Natural killer cell (primary cell): ENCODE results near the gene TMEM245. TPM values are rescaled to one million over a fixed set of nuclear protein-coding genes. Genes with fewer than 3 reads are reported as not detected.

Experiments
- ATAC-seq, 3 donors: fragments of 150-1000 bp in 2 of 3; fragments of 200-7000 bp in 1 of 3; cut with Tn5 transposase; 1 replicate in 1 of 3; 2 replicates in 2 of 3; pipeline ENCODE4 v1.10.0; 2021; ENCODE audit warnings: mild to moderate bottlenecking in 2 of 3, moderate library complexity in 2 of 3
- DNase-seq, 2 donors: peaks; one replicate each; pipeline versions ENCODE4 v3.0.0 to v3.0.0-alpha.2; 2013 to 2021; ENCODE audit warnings: mixed read lengths in 1 of 2
- H3K27ac ChIP-seq: one replicate; pipeline ENCODE4 v1.5.1; 2013; ENCODE audit warnings: mild to moderate bottlenecking, low read length
- H3K27me3 ChIP-seq: one replicate; pipeline ENCODE4 v1.6.1; 2013; ENCODE audit warnings: low read length; ENCODE audit not compliant: control insufficient read depth, insufficient read depth
- H3K36me3 ChIP-seq: one replicate; pipeline ENCODE4 v1.6.1; 2013; ENCODE audit warnings: low read length; ENCODE audit not compliant: control insufficient read depth, insufficient read depth
- H3K4me1 ChIP-seq: one replicate; pipeline ENCODE4 v1.6.1; 2013; ENCODE audit warnings: low read length; ENCODE audit not compliant: control insufficient read depth, insufficient read depth
- H3K4me3 ChIP-seq: one replicate; pipeline ENCODE4 v1.5.1; 2013; ENCODE audit warnings: low read length
- H3K9me3 ChIP-seq: one replicate; pipeline ENCODE4 v1.6.1; 2013; ENCODE audit warnings: low read length; ENCODE audit not compliant: control insufficient read depth, insufficient read depth
- H3K27ac Mint-ChIP-seq, 2 donors: one replicate each; pipeline ENCODE4 v1.8.0; 2022; ENCODE audit warnings: mild to moderate bottlenecking in 2 of 2, mixed read lengths in 2 of 2, moderate library complexity in 1 of 2
- H3K27me3 Mint-ChIP-seq, 2 donors: one replicate each; pipeline ENCODE4 v1.8.0; 2022; ENCODE audit warnings: low read depth in 2 of 2, mixed read lengths in 2 of 2
- H3K36me3 Mint-ChIP-seq: one replicate; pipeline ENCODE4 v1.8.0; 2022; ENCODE audit warnings: mixed read lengths
- H3K4me1 Mint-ChIP-seq, 2 donors: one replicate each; pipeline ENCODE4 v1.8.0; 2022; ENCODE audit warnings: mixed read lengths in 2 of 2
- H3K4me3 Mint-ChIP-seq: one replicate; pipeline ENCODE4 v1.8.0; 2022; ENCODE audit warnings: mild to moderate bottlenecking, moderate library complexity, mixed read lengths
- H3K9me3 Mint-ChIP-seq, 2 donors: one replicate each; pipeline ENCODE4 v1.8.0; 2022; ENCODE audit warnings: mixed read lengths in 2 of 2
- WGBS: methylation state at CpG from one replicate; pipeline ENCODE4 v1.1.7; 2013; ENCODE audit warnings: missing lambda C conversion rate; ENCODE audit not compliant: insufficient coverage; 5-methylcytosine and 5-hydroxymethylcytosine counted together
- intact Hi-C: fragments of 100-400 bp; cut with micrococcal nuclease; formaldehyde crosslinking; loops from one replicate; pipeline ENCODE4 v1.14.2; 2022
- total RNA-seq, 4 donors: library from RNA; stranded (reverse); fragments of 120-200 nt in 1 of 4; gene quantifications; one replicate each; pipeline versions ENCODE4 v1.2.3 to v1.2.4, GENCODE V29; 2013 to 2022
- TF ChIP-seq, protein P1 (sequence below): fragments of 200-600 bp; IDR thresholded peaks from one replicate; pipeline ENCODE4 v1.8.0; 2022; ENCODE audit warnings: antibody characterized with exemption

The TMEM245 gene
- total RNA-seq, 3 donors from 2014 or later (not counting 1 experiment from before 2014, with no cell fraction given): 14.5 to 22.5 (median 21.8) TPM

DNA sequence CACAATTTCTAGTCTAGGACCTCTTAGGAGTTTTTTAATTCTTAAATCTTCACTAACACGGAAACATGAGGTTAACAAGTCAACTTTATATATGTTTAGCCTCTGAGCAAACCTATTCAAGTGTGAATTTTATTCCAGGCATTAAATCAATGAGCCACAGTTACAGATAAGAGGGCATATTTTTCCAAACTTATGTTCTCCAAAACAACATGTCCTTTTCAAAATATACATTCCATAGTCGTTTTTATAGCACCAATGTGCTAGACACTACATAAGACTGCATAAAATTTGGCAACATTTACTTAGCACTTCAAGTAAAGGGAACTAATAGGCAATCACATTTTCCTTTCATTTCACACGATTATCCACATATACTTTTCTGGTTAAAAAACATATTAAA lies 6.5 kb downstream of the TMEM245 start:
- Mint-ChIP-seq H3K27me3 (no peaks in the 10 kb centered on the region), H3K4me3 (no peak overlapping the region), H3K36me3 (no peaks in the 10 kb centered on the region), H3K4me1 (peaks cover 67 to 75% of the 10 kb centered on the region in 2 donors), H3K9me3 (no peaks in the 10 kb centered on the region), H3K27ac (no peak overlapping the region)
- Histone ChIP-seq H3K4me3 (no peak overlapping the region), H3K9me3 (no peaks in the 10 kb centered on the region), H3K27ac (no peak overlapping the region), H3K4me1 (peaks cover 12% of the 10 kb centered on the region), H3K27me3 (no peaks in the 10 kb centered on the region), H3K36me3 (no peaks in the 10 kb centered on the region)
- WGBS: 64% methylated on average over 2 of the region's 3 CpGs
- DNase-seq: no peak
- intact Hi-C loops: no loop called here
- no peak for ATAC-seq
- TF ChIP-seq, protein P1, sequence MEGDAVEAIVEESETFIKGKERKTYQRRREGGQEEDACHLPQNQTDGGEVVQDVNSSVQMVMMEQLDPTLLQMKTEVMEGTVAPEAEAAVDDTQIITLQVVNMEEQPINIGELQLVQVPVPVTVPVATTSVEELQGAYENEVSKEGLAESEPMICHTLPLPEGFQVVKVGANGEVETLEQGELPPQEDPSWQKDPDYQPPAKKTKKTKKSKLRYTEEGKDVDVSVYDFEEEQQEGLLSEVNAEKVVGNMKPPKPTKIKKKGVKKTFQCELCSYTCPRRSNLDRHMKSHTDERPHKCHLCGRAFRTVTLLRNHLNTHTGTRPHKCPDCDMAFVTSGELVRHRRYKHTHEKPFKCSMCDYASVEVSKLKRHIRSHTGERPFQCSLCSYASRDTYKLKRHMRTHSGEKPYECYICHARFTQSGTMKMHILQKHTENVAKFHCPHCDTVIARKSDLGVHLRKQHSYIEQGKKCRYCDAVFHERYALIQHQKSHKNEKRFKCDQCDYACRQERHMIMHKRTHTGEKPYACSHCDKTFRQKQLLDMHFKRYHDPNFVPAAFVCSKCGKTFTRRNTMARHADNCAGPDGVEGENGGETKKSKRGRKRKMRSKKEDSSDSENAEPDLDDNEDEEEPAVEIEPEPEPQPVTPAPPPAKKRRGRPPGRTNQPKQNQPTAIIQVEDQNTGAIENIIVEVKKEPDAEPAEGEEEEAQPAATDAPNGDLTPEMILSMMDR: no peak

DNA sequence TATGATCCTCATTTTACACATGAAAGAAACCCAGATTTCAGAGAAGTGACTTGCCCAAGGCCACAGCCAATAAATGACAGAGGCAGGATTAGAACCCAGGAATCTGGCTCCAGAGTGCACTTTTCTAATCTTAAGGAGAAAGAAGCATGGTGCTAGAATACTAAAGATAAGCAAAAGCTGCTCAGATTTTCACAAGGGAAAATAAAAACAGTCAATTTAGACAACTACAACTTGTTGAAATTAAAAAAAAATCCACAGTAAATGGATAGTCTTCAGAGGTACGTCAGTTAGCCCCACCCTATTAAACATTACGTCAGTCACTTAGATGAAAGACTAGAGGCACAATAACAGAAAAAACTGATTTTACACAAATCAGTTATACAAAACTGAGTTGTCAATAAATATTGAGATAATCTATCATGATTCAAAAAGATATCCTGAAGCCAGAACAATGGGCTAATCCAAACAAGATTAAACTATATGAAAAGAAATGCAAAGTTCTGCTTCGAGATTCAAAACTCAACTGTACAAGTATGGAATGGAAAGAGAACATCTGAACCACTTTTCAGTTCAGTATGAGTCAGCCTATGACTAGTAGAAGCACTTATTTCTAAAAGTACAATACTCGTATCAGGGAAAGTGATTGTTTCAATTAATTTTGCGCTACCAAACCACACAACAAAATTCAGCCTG lies 9.3 kb downstream of the TMEM245 start:
- intact Hi-C loops: no loop called here
- no peaks in the 10 kb centered on the region for H3K9me3 ChIP-seq
- H3K4me3 ChIP-seq: no peak overlapping the region
- no peaks in the 10 kb centered on the region for H3K36me3 Mint-ChIP-seq
- no peaks in the 10 kb centered on the region for H3K27me3 ChIP-seq
- H3K4me1 ChIP-seq: peaks cover 4% of the 10 kb centered on the region
- H3K4me1 Mint-ChIP-seq: peaks cover 56 to 66% of the 10 kb centered on the region in 2 donors
- peak overlapping the region; percentile 41 to 79 for H3K27ac Mint-ChIP-seq
- no peaks in the 10 kb centered on the region for H3K27me3 Mint-ChIP-seq
- 89% methylated on average over 2 of the region's 5 CpGs for WGBS
- TF ChIP-seq, protein P1: no peak
- no peaks in the 10 kb centered on the region for H3K36me3 ChIP-seq
- H3K9me3 Mint-ChIP-seq: no peaks in the 10 kb centered on the region
- H3K4me3 Mint-ChIP-seq: peak overlapping the region; percentile 32
- DNase-seq: peak in 1 of 2 donors; percentile 78
- no peak overlapping the region for H3K27ac ChIP-seq
- ATAC-seq: peak in 2 of 3 donors; percentile 24 to 41

DNA sequence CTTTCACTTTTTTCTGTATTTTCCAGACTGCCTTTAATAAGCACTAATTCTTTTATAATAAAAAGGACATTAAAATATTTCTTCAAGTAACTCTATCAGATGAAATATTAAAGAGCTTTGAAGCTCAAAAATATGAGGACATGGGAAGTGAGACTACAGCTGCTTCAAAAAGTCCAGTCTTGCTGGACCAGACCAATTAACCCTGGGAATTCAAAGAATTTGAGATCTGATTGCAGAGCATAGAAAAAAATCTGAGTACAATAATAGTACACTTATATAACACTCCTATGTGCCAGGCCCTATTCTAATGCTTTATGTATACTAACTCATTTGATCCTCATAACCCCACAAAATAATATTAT lies 9.8 kb downstream of the TMEM245 start:
- Histone ChIP-seq H3K4me3 (no peak overlapping the region), H3K36me3 (peaks cover 2% of the 10 kb centered on the region), H3K9me3 (no peaks in the 10 kb centered on the region), H3K27me3 (no peaks in the 10 kb centered on the region), H3K4me1 (peaks cover 4% of the 10 kb centered on the region), H3K27ac (no peak overlapping the region)
- TF ChIP-seq, protein P1: no peak
- intact Hi-C loops: no loop called here
- no peaks in the 10 kb centered on the region for H3K27me3 Mint-ChIP-seq
- peak overlapping the region in 1 of 2 donors; percentile 29 for H3K27ac Mint-ChIP-seq
- no peak for DNase-seq
- H3K9me3 Mint-ChIP-seq: no peaks in the 10 kb centered on the region
- ATAC-seq: no peak
- H3K36me3 Mint-ChIP-seq: no peaks in the 10 kb centered on the region
- no peak overlapping the region for H3K4me3 Mint-ChIP-seq
- H3K4me1 Mint-ChIP-seq: peaks cover 55 to 64% of the 10 kb centered on the region in 2 donors

DNA sequence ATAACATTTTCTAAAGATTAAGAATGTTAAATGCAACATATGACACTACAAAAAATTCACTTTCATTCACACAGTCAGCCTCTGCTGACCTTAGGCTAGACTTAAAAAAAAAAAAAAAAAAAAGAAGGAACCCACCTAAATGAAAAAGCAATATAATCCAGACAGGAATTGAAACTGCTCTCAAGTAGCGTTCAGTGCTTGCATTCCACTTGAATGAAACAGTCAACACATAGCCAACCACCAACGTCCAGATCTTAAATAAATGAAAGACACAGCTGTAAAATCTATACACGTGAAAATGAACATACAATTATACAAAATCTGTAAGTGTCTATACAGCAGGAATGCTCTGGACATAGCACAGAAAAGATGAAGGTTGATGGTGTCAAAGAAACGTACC lies 11.4 kb downstream of the TMEM245 start:
- no peak overlapping the region for H3K4me3 Mint-ChIP-seq
- no peaks in the 10 kb centered on the region for H3K9me3 ChIP-seq
- H3K36me3 ChIP-seq: peaks cover 6% of the 10 kb centered on the region
- H3K4me1 ChIP-seq: no peaks in the 10 kb centered on the region
- no peaks in the 10 kb centered on the region for H3K27me3 Mint-ChIP-seq
- peaks cover 7% of the 10 kb centered on the region for H3K36me3 Mint-ChIP-seq
- ATAC-seq (no peak), DNase-seq (no peak)
- H3K27ac ChIP-seq: no peak overlapping the region
- H3K4me3 ChIP-seq: no peak overlapping the region
- H3K27me3 ChIP-seq: no peaks in the 10 kb centered on the region
- peaks cover 47 to 48% of the 10 kb centered on the region in 2 donors for H3K4me1 Mint-ChIP-seq
- peak overlapping the region; percentile 5 to 36 for H3K27ac Mint-ChIP-seq
- 40% methylated on average over 1 of the region's 4 CpGs for WGBS
- intact Hi-C loops: no loop called here
- TF ChIP-seq, protein P1: no peak
- no peaks in the 10 kb centered on the region for H3K9me3 Mint-ChIP-seq
